SK-N-SH (cell line): ENCODE measurements around the gene FRYL.

Source experiments
- CHD2 ChIP-seq: fragments of 150-350 bp; IDR thresholded peaks from 2 replicates; pipeline ENCODE4 v1.6.1; 2018; ENCODE audit warnings: low read length; ENCODE audit not compliant: partially characterized antibody
- EZH2phosphoT487 ChIP-seq: fragments of 200-600 bp; sonication (generic); IDR thresholded peaks from 2 replicates; pipeline ENCODE4 v1.6.1; 2017; ENCODE audit warnings: low read depth, mixed run types, mild to moderate bottlenecking, antibody characterized with exemption, moderate library complexity, borderline replicate concordance
- TF ChIP-seq, protein P1 (sequence below): IDR thresholded peaks from 2 replicates; pipeline ENCODE4 v1.4.0; 2012; ENCODE audit warnings: low read depth, borderline replicate concordance
- TF ChIP-seq, protein P2 (sequence below): fragments of 200-600 bp; sonication (generic); IDR thresholded peaks from 2 replicates; pipeline ENCODE4 v1.6.1; 2017; ENCODE audit warnings: antibody characterized with exemption, mild to moderate bottlenecking, moderate library complexity
- TF ChIP-seq, protein P3 (sequence below): IDR thresholded peaks from 2 replicates; pipeline ENCODE4; 2012

- TF ChIP-seq CHD2 (no peak), EZH2phosphoT487 (no peak)
- TF ChIP-seq, protein P1, sequence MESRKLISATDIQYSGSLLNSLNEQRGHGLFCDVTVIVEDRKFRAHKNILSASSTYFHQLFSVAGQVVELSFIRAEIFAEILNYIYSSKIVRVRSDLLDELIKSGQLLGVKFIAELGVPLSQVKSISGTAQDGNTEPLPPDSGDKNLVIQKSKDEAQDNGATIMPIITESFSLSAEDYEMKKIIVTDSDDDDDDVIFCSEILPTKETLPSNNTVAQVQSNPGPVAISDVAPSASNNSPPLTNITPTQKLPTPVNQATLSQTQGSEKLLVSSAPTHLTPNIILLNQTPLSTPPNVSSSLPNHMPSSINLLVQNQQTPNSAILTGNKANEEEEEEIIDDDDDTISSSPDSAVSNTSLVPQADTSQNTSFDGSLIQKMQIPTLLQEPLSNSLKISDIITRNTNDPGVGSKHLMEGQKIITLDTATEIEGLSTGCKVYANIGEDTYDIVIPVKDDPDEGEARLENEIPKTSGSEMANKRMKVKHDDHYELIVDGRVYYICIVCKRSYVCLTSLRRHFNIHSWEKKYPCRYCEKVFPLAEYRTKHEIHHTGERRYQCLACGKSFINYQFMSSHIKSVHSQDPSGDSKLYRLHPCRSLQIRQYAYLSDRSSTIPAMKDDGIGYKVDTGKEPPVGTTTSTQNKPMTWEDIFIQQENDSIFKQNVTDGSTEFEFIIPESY: no peak
- TF ChIP-seq, protein P2, sequence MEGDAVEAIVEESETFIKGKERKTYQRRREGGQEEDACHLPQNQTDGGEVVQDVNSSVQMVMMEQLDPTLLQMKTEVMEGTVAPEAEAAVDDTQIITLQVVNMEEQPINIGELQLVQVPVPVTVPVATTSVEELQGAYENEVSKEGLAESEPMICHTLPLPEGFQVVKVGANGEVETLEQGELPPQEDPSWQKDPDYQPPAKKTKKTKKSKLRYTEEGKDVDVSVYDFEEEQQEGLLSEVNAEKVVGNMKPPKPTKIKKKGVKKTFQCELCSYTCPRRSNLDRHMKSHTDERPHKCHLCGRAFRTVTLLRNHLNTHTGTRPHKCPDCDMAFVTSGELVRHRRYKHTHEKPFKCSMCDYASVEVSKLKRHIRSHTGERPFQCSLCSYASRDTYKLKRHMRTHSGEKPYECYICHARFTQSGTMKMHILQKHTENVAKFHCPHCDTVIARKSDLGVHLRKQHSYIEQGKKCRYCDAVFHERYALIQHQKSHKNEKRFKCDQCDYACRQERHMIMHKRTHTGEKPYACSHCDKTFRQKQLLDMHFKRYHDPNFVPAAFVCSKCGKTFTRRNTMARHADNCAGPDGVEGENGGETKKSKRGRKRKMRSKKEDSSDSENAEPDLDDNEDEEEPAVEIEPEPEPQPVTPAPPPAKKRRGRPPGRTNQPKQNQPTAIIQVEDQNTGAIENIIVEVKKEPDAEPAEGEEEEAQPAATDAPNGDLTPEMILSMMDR: no peak
- TF ChIP-seq, protein P3, sequence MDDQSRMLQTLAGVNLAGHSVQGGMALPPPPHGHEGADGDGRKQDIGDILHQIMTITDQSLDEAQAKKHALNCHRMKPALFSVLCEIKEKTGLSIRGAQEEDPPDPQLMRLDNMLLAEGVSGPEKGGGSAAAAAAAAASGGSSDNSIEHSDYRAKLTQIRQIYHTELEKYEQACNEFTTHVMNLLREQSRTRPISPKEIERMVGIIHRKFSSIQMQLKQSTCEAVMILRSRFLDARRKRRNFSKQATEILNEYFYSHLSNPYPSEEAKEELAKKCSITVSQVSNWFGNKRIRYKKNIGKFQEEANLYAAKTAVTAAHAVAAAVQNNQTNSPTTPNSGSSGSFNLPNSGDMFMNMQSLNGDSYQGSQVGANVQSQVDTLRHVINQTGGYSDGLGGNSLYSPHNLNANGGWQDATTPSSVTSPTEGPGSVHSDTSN: no peak
These were observed 146.4 kb downstream of the FRYL start for GRCh38 chr4:48633657-48634056.
